HG02884 (cell line): ENCODE data around the gene KLF12.

Source experiments
- ATAC-seq: cut with Tn5 transposase; IDR thresholded peaks from one replicate; pipeline ENCODE4 v1.9.1; 2021; ENCODE audit warnings: mild to moderate bottlenecking, moderate library complexity; ENCODE audit not compliant: unreplicated experiment

KLF12 gene

DNA sequence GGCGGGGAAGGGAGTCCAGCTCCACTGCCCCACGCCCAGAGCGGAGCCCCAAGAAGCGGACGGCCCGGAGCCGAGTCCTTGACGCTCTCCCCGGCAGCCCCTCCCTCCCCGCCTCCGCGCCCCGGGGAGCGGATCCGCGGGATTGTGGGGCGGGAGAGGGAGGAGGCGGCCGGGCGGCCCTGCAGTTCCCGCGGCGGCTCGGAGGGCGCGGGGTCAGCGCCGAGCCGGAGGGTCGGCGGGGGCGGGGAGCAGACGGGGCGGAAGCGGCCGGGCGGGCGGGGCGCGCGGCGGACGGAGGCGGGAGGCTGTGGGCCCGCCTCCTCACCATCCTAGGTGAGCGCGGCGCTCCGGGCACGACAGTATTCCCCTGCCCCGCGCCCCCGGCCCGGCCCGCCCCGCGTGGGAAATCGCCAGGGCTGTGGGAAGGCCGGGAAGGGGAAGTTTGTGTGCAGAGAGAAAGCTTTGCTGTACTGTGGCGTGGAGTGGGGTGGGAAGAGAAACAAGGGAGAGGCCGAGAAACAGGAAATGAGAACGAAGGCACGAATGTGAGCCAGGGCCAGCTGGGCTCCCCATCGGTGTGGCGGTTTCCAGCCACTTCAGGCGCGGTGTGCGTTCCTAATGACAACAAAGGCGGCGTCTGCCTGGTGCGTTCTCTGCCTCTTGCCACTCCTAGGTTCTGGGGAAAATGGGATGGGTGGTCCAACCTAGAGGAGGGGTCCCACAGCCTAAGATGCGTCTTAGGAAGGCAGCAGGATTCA is 1.3 kb upstream of the KLF12 start:
- peak; percentile 39 for ATAC-seq

DNA sequence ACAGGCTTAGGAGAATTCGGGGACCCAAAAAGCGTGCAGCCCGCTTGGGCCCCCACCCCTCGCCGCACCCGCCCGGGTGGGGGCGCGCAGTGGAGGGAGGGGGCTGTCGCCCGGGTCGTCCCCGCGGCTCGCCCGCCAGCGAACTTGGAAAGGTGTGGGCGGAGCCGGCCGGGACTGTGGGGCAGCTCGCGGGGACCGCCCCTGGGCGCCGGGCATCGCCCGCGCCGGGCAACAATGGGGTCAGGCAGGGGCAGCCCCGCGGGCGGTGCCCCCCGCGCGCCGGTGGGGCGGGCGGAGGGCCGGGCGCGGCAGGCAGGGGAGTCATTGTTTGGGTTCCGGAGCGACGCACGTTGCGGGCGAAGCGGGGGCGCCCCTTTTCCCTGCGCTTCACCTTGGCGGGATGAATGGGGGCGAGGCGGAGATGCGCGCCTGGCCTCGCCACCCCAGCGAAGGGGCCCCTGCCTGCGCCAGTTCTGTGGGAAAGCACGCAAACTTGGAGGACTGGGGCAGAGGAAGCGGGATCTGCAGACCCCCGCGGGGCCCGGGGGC is 647 bp upstream of the KLF12 start:
- ATAC-seq = peak; percentile 17

DNA sequence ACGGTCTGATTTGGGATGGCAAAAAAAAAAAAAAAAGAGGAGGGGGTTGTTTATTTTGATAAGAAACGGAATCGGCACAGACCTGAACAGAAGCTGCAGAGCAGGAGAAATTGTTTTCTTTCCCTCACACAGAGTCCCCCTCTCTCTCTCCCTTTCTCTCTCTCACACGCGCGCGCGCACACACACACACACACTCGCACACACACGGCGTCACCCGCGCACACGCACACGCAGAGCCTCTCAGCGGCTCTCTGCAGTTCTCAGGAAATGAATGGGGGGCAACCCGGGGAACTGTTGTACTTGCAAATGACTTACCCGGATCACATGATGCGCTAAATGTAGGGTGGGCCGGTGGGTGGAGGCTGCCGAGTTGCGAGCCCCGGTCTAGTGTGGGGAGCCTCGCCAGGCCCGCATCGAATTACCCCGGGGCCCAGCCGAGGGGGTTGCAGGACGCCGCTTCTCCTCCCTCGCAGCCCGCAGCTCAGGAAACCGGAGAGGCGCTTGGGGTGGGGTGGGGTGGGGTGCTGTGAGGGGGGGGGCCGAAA is 475 bp downstream of the KLF12 start:
- ATAC-seq = peak; percentile 39

DNA sequence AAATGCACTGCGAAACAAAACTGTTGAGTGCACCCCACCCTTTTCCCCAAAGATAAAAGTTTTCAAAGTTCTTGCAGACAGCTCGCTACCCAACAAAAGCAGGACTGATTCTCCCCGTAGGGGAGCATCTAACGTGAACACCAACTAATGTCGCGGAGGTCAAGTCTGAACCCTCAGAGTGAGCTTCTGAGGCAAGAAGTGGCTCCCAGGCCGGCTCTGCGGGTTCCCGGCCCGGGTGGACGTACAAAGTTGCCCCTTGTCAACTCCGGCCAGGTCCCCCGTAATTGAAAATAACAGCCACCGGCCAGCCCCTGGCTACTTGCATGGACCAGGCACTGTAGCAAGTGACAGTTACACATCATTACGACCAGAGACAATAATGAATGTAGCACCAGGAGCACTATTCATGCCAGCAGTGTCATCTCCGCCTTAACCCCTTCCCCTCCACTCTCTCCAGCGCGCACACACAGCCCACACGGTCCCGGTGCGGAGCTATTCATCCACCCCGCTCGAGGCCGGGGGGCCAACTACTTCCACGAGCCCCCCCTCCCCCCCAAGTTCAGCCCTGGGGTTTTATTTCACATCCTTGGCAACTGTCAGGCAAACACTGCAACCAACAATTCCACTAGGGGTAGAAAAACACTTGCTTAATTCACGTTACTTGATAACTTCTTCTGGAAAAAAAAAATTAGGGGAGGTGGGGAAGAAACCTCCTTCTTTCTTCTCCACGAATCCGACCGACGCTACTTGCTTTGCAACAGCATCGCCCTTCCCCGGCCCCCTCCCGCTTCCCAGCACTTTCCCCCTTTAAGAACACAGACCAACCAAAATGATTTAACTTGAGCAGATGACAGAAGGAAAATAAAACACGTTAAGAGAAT is 1.2 kb downstream of the KLF12 start:
- ATAC-seq = no peak

DNA sequence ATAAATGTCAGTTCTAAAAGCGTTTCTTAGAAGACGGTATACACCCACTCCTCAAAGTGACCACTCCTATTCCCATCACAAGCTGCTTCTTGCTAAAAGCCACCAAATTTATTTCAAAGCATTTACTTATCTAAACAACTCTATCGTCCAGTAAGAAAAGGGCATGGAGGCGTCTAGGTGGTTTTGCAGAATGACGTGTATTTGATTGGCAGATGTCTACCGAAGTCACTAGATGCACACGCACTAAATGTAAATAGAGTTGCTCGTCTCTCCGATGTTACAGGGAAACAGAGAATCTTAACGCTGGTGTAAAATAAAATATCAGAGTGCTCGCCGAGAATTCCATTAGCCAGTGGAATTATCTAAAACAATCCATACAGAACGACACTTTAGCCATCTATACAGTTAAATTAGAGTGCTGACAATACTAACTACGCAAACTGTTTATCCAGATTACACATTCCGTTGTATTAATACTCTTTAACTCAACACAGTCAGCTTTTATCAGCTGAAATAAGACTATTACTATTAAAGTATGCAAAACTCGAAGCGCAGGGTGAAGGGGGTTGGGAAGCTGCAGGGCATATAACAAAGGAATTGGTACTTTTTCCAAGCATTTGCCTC is 1.9 kb downstream of the KLF12 start:
- no peak for ATAC-seq

DNA sequence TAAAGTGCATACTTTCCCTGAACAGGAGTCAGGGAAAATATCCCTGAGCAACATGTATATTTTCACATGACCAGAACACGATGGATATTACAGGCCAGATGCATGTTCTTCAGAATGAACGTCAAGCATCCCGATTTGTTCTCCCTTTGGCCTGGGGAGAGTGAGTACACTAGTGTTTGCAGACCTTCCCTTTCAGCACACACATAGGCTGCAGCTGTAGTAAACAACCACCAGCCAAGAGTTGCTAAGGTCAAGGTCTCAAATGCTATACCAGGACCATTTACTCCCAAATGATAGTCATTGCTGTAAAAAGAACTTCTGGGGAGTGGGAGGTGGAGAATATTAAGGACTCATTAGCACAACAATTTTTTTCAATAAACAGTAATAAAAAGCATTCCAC is 3.0 kb downstream of the KLF12 start:
- ATAC-seq = no peak

DNA sequence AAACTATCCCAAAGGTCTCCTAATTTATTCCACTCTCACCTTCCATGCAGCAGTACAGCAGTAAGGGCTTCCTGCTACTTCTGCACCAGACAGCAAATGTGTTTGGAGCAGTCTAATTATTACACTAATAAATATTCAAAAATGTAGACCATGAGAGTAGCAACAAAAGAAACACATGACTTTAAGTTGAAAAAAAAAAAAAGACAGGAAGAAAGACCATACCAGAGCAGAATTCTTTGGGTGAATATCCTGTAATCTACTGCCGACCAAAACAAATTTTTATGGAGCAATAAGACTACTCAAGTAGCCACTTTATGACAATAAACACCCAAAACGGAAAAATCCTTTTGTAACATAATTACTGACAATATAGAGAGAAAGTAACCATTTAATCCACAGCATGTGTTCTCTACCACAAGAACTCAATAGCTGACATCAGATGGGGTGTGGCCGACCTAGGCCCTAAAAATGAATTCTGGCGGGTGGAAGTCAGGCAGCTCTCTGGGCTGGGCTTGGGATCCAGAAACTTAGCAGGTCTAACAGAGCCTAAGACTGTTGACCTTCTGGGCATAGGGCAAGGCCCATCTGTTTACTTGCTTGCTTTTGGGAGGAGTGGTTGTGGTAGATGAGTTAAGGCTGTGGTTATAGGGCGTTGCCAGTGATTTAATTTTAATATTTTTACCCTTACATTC is 4.6 kb downstream of the KLF12 start:
- ATAC-seq = no peak

DNA sequence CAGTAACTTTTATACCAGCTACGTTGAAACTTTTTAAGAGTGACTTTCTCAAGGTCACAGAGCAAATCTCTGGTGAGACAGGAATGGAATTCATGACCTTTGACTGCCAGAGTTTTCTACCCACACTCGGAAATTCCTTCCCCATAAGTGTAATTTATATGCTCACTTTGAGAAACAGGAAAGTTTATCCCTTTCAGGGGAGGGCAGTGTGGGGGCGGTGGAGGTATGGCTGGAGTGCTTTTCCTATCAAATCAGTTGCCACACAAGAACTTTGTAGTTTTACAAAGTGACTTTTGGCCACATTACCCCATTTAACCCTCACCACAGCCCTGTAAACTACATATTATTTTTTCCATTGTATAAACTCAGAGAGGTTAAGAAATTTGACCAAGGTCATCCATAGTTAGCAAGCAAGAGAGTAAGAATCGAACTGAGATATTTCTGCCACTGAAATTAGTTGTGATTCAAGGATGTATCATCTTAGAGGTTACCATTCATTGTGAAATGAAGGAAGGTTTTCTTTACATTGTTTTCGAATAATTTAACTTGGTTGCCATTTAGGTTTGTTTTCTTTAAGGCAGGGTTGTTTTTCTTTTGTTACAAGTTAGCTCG is 5.9 kb downstream of the KLF12 start:
- no peak for ATAC-seq

DNA sequence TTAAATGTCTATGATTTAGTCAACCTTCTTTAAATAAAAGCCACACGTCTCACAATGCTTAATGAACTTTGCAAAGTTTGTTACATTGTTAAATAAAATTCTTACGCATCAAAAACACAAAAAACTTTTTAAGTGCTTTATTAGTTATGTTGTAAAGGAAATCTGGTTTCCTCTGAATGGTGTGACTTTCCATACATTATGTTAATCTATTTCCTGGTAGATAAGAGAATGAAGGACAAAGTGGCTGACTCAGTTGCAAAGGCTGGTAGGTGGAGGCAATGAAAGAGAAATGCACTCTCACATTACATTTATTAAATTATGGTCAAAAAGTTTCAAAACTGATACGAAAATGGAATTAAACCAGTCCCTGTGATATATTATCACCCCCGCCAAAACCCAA is 15.9 kb downstream of the KLF12 start:
- no peak for ATAC-seq

DNA sequence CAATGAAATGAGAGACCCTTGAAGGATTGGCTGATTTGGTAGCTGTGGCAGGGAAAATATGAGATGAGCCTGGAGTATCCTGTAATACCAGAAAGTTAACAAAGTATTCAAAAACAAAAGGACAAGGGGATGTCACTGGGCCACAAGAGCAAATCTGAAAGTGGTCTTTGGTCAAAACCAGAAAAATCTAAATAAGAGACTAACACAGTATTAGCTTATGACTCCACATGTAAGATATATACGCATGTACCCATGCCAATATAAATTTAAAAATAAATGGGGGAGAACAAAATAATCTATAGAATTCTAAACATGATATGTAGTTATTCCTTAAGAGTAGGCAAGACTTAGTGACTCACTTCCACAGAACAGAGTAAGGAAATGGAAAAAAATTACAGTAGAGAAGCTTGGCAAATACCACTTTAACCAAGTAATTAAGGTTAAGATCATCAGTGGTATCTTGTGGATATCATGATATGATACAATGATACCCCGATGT is 16.9 kb downstream of the KLF12 start:
- no peak for ATAC-seq

DNA sequence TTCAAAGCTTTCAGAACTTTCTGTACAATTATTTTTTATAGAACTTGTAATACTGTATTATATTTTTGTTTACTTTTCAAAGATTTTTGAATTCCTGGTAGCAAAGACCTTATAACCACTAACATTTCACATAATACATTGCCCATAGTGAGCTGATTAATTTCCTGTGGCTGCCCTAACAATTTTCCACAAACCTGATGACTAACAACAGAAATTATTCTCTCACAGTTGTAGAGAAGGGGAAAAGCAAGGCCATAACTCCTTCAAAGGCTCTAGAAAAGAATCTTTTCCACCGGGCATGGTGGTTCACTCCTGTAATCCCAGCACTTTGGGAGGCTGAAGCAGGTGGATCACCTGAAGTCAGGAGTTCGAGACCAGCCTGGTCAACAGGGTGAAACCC is 19.1 kb downstream of the KLF12 start:
- ATAC-seq = no peak

DNA sequence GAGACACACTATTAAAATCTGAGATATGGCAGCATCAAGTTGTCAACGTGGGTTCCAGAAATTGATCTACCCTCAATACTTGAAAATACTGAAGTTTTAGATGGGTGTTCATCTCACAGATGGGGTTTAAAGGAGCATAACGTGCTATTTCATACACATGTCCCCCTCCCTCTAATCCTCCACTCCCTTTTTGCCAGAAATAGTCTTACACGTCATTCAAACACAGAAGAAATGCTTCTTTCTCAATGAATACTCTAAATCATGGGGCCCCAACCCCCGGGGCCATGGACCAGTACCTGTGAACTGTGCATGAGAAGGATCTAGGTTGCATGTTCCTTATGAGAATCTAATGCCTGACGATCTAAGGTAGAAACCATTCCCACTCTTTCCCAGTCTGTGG is 19.6 kb downstream of the KLF12 start:
- no peak for ATAC-seq

DNA sequence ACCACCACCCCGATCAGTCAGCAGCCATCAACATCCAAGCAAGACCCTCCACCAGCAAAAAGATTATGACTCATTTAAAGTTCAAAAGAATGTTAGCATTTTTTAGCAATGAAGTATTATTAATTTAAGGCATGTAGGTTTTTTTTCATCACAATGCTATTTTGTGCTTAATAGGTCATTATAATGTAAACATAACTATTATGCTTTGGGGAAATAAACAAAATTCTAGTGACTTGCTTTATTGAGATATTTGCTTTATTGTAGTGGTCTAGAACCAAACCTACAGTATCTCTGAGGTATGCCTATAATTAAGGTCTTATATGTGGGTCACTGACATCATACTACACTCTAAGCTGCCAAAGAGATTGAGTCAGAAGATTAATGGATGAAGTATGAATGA is 20.0 kb downstream of the KLF12 start:
- ATAC-seq = no peak

DNA sequence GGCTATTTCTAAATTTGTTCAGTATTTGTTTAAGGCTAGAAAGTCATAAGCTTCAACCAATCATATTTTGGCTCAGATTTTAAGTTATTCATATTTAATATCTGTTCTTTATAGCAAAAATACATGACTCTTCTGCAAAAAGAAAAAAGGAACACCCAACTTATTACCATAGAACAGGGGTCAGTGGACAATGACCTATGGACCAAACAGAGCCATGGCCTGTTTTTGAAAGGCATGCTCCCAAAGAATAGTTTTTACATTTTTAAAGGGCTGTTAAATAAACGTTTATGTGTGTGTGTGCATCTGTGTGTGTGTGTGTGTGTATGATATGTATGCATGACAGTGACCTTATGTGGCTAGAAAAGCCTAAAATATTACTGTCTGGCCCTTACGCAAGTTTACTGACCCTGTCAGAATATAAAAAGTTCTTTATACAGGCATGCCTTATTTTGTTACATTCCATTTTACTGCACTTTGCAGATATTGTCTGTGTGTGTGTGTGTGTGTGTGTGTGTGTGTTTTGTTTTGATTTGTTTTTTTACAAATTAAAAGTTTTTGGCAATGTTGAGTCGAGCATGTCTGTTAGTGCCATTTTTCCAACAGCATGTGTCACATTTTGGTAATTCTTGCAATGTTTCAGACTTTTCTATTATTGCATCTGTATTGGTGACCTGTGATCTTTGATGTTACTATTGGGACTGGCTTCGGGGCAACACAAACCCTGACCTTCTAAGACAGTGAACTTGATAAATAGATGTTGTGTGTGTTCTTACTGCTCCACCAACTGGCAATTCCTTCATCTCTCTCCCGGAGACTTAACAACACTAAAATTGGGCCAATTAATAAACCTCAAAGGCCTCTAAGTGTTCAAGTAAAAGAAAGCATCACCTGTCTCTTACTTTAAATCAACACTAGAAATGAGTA is 22.0 kb downstream of the KLF12 start:
- no peak for ATAC-seq

DNA sequence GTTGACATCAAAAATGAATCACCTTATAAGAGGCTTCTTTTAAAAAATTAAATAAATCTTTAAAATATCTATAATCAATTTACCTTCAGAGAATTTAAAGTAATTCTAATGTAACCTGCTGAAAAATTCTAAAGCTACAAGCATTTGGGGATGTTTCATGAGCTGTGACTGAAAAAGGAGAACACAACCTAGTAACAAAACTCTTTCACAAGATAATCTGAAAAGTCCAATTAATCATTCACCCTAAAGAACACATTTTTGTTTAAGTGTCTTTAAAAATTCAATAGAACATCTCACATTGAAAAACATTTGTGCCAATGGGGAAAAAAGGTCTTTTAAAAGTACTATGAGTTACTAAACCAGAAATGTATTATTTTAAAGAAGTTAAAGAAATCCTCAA is 22.8 kb downstream of the KLF12 start:
- ATAC-seq = no peak

DNA sequence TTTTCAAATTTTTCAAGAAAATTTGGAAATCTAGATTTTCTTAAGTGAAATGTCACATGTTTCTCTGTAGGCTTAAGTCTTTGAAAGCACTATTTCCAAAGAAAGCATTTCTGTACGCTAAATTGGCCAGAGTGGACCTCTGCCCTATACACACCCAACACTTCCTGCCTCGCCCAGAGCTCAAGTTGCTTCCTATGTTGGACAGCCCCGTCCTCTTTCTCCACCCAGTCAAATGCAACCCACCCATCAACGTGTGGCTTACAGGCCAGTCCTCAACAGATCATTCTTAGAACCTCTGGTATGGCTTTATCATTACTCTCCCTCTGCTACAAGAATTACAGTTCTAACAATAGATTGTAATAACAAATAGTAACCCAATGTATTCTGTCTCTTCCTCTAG is 24.2 kb downstream of the KLF12 start:
- ATAC-seq = no peak

DNA sequence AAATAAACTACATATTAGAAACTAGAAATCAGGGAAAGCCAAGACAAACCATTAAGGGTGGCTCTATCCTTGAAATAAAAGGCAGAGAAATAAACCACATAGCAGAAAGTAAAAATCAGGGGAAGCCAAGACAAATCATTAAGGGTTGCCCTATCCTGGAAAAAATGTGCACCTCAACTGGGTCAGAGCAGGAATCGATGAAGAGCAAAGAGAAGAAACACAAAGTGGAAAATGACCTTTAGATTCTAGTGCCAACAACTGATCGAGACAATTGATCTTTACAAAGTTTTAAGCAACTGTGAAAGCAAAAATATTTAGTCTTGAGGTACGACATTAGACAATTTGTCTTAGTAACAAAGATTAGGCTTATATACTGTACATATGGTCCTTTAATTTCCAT is 26.6 kb downstream of the KLF12 start:
- ATAC-seq = no peak

DNA sequence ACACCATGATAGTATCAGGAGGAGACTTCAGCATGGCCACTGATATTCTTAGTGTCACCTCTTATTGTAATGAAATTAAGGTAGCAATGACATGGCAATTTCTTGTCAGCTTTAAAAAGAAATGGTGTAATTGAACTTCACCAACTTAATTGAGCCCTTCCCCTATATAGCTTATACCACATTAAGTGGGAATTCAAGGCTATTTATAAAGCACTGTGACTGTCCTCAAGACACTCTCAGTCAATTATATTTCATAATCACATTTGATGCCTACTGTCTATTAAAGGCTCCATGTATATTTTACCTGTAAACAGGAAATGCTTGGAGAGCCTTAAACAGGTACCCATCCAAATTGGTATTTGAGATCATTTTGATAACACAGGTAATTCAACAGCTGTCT is 28.3 kb downstream of the KLF12 start:
- no peak for ATAC-seq

DNA sequence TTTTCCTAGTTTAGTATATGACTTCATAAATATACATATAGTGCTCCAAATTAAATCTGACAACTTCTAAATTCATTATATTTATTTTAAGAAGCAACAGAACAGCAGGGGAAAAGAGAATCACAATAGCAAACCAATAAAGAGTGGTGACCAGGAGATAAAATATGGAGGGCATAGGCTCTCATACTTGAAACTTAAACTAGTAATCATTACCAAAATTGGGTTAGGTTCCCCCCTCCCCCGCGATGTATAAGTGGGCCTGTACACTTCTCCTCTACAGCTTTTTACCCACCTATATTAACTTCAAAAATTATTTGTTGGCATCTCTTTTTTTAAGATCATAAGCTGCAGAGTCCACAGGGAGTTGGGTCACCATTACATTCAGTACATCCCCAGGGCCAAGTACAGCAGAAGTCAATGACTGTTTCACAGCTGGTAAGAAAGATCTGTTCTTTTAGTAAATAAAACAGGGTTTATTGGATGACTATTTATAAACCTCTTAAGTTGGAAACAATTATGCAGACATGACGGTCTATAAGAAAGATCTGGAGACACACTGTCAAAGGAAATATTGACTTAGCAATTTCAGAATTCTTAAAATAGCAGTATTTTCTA is 29.4 kb downstream of the KLF12 start:
- no peak for ATAC-seq
